ENCODE data around the gene SLC16A3. TPM values are rescaled to one million over a fixed set of nuclear protein-coding genes. Genes with fewer than 3 reads are reported as not detected.
A peak's percentile ranks its signal among the peaks of the same experiment; 100 is the strongest.

Gene SLC16A3
- total and polyA plus RNA-seq, 2 of the 8 experiments (the other 6 are each of a cell fraction or from before 2014, with no cell fraction given), result 3.8 to 8.7 TPM

DNA sequence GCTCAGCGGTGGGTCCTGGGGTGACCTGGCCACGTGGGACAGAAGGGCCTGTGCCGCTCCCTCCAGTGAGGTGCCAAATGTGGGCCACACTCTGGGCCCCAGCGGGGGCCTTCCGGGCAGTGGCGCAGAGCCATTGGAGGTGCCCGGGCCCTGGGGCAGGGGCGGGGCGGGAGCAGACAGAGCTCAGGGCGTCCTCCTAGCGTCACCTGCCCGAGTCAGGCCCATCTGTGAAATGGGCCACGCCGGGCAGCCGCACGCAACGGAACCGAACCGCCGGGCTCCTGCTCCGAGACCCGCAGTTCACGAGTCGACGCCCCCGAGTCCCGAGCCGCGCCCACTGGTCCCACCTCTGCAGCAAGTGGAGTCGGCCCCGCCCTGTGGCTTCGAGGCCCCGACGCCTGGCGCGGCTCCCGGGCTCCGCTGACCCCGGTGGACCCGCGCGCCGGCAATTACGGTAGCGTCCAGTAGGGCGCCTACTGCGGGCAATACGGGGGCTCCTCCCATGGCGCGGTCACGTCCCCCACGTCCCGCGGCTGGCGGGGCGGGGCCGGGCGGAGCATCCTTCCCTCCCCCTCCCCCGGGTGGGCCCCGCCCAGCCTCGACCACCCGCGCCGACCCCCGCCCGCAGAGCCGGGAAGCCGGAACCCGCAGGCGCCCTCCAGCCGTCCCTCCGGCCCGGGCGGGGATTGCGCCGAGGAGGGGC, 1.9 kb downstream of the SLC16A3 start (continued):
- TF ChIP-seq, protein P1, sequence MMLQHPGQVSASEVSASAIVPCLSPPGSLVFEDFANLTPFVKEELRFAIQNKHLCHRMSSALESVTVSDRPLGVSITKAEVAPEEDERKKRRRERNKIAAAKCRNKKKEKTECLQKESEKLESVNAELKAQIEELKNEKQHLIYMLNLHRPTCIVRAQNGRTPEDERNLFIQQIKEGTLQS (IDR thresholded peaks at IDR 0.05; ENCODE audit: insufficient read depth, low read depth, low read length), result no peak
- TF ChIP-seq TAF1 (IDR thresholded peaks at IDR 0.05; ENCODE audit: low read depth, low read length), result no peak
- TF ChIP-seq SAP30 (IDR thresholded peaks at IDR 0.05; ENCODE audit: insufficient read depth, insufficient replicate concordance, low read length), result no peak
- no peak for TF ChIP-seq CHD2 (IDR thresholded peaks at IDR 0.05; ENCODE audit: low read length)
- 0 out of 4 replicates have a peak, but pooled peaks of 1 of the 2 experiments have one; percentile 51 for TF ChIP-seq HDAC2 (IDR thresholded peaks at IDR 0.05; ENCODE audit: borderline replicate concordance in 1 of 2, low read depth in 2 of 2, low read length in 2 of 2)
- no peak for TF ChIP-seq CEBPB (IDR thresholded peaks at IDR 0.05; ENCODE audit: low read depth, low read length)
- no peak for TF ChIP-seq EP300 (IDR thresholded peaks at IDR 0.05; ENCODE audit: borderline replicate concordance in 1 of 2, low read depth in 2 of 2, low read length in 2 of 2)

Measured in H1 (cell line).